GM21526 (cell line): Measurements from ENCODE around the gene ARMC9.
"Not testable (repeated sequence)": the region's sequence is repeated elsewhere in the genome, so short reads cannot be mapped to it uniquely, and the experiment has no call there.

Source experiments
- ATAC-seq: cut with Tn5 transposase; IDR thresholded peaks from one replicate; pipeline ENCODE4 v1.9.1; 2021; ENCODE audit warnings: moderate library complexity; ENCODE audit not compliant: unreplicated experiment, low FRiP score

ARMC9 gene

GRCh38 chr2:231198291-231199173 is at the start of gene ARMC9:
Gene ARMC9 (plus strand): TSS chr2:231198631. CDS start chr2:231206239, 7,608 bp downstream.
- ATAC-seq, result peak; percentile 95

GRCh38 chr2:231152800-231153557 is 45.5 kb upstream of the ARMC9 start:
- ATAC-seq, result no peak

- no peak for ATAC-seq
Measured at GRCh38 chr2:231159306-231159705, 39.1 kb upstream of the ARMC9 start.

- ATAC-seq, result no peak
Measured at GRCh38 chr2:231160701-231161100, 37.7 kb upstream of the ARMC9 start.

GRCh38 chr2:231161252-231161839 is 37.1 kb upstream of the ARMC9 start:
- no peak for ATAC-seq

- no peak for ATAC-seq
Measured at GRCh38 chr2:231161877-231162329, 36.5 kb upstream of the ARMC9 start.

- no peak for ATAC-seq
Measured at GRCh38 chr2:231163011-231163410, 35.4 kb upstream of the ARMC9 start.

- no peak for ATAC-seq
Measured at GRCh38 chr2:231163414-231164095, 34.9 kb upstream of the ARMC9 start.

- no peak for ATAC-seq
Measured at GRCh38 chr2:231167745-231168459, 30.5 kb upstream of the ARMC9 start.

GRCh38 chr2:231168460-231169139 is 29.8 kb upstream of the ARMC9 start:
- ATAC-seq, result no peak

- no peak for ATAC-seq
Measured at GRCh38 chr2:231169488-231169887, 28.9 kb upstream of the ARMC9 start.

- no peak for ATAC-seq
Measured at GRCh38 chr2:231170055-231170454, 28.4 kb upstream of the ARMC9 start.

GRCh38 chr2:231172025-231172424 is 26.4 kb upstream of the ARMC9 start:
- no peak for ATAC-seq

- ATAC-seq, result no peak
Measured at GRCh38 chr2:231174211-231174651, 24.2 kb upstream of the ARMC9 start.

GRCh38 chr2:231176066-231176465 is 22.4 kb upstream of the ARMC9 start:
- ATAC-seq, result no peak

- no peak for ATAC-seq
Measured at GRCh38 chr2:231177156-231178025, 21.0 kb upstream of the ARMC9 start.

- not testable (repeated sequence) for ATAC-seq
Measured at GRCh38 chr2:231178805-231179204, 19.6 kb upstream of the ARMC9 start.

GRCh38 chr2:231181860-231182512 is 16.4 kb upstream of the ARMC9 start:
- no peak for ATAC-seq
